Measurements from ENCODE around the gene MCTP2.

The MCTP2 gene

GRCh38 chr15:94300612-94301011 lies 69.3 kb downstream of the MCTP2 start:
- no peak for DNase-seq

DNA sequence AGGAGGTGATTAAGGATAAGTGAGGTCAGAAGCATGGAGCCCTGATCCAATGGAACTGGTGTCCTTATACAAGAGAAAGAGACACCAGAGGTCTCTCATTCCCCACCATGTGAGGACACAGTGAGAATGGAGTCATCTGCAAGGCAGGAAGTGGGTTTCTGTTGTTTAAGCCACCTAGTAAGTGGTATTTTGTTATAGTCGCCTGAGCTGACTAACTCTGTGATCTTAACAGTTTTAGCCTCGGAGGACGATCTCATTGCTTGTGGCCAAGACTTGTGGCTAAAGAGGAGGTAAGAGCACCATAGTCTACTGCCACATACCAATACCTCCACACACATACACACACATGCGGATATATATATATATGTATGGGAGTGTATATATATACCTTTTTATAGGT lies 73.8 kb downstream of the MCTP2 start:
- no peak for DNase-seq

- DNase-seq, result no peak
Observed at GRCh38 chr15:94306700-94307650, 75.6 kb downstream of the MCTP2 start.

- DNase-seq, result no peak
Observed at GRCh38 chr15:94312946-94313345, 81.6 kb downstream of the MCTP2 start.

DNA sequence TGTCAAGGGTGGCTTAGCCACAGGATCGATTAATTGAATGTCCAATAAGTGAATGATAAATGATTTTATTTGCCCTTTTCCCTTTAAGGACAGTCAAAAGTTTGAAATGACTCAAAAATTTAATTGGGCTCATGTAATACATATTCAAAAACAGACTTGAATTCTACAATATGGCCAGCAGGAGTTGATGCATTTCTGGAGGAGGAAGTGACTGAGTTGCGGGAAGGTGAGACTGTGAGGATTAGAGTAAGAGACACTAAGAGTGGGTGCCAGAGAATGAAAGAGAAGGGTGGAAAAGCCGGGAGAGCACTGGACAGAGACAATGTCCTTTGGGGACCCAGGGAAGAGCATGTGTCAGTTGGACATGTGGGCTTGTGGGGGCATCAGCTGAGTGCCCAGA lies 83.3 kb downstream of the MCTP2 start:
- no peak for DNase-seq

GRCh38 chr15:94317211-94317610 lies 85.8 kb downstream of the MCTP2 start:
- DNase-seq, result no peak

DNA sequence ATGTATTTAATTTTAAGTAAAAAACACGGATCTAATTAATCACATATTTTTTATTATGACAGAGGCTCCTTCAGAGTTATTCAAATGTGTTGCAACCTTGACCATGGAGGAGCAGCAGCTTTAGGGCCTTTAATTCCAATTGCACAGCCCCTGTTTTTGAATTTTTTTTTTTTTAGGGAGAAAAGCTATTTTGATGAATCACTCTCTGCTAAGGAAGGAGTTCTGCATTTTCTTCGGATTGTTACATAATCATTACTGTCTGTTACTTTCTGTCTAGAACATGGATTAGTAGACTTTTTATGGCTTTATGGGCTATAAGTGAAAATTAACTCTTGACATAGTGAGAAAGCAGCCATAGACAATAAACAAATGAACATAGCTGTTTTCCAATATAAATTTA lies 90.8 kb downstream of the MCTP2 start:
- DNase-seq, result no peak

DNA sequence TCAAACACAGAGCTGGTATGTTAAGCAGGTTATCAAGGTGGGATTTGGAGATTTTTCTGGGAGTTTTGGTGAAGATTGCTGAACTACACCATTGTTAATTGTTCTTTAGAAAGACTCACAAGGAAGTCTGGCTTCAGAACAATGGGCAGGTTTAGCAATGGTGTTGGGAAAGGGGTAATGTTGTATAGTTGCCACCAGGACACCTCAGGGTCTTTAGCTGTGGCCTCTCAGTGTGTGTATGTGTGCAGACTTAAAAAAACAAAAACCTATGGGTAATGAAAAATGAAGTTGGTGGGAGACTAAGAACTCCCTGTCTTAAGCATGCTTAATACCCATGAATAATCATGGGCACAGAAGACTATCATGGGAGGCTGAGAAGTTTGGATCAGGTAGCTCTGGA lies 91.7 kb downstream of the MCTP2 start:
- DNase-seq, result no peak

DNA sequence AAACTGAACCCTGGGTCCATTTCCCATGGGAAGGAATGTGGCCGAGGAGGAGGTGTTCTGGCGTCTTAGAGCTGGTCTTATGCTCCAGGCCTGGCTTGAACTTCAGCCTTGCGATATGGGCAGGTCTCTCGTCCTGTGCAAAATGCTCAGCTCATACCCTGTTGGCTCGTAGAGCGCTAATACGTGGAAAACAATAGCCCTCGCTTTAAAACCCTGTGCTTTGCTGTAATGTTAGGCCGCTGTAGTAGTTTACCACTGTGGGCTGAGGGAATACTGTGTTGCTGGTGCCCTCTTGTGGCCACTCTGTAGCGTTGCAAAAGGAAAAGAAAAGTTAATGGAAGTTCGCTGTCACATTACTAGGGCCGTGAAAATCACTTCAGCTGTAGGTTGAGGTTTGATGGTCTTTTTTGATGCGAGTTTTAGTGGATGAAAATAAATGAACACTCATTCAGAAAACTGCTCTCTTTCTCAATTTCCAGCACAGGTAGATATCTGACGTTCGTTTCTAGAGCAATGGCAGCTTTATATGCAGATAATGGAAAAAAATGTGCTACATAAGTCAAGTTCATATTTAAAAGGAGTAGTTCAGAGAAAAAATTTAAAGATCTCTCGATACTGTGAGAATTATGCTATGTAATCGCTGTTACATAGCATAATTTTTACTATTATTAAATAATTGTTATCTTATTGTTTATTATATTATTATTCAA lies 92.9 kb downstream of the MCTP2 start:
- DNase-seq, result peak; percentile 2 to 29

DNA sequence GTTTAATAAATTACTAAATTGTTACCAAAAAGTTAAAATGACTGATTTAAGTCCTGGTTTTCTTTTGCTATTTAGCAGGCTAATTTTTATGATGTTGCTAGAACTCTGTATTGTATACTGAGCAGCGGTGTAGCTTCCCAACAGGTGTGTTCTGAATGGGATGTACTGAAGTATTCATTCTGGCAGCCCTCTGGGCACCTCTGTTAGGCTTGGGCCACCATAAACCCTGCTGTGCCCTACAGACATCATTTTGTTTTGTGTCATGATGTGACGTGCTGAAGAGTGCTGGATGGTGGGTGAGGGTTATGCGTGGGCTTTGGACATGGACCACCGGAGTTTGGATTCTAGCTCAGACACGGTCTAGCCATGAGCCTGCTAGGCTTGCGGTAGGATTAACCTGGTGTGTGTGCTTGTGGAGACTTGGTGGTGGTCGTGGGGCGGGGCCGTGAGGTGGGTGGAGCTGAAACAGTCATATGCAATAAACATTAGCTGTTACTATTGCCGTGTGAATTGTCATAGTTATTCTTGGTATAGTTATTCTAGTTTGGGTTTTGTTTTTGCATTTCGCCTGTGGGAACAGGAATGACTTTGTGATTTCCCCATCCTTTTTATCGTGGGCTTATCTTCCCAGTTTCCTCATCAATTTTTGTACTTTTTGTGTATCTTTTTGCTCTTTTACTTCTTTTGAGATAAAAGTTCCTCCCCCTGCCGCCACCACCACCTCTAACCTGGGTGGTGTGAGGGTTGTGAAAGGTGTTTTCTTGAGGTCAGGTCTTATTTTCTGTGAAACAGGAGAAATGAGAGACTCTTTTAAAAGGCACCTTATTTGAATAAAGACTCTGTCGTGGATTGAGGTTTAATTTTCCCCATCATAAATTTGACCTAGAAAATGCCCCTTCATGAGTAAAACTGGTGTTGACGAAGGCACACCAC lies 93.7 kb downstream of the MCTP2 start:
- no peak for DNase-seq

DNA sequence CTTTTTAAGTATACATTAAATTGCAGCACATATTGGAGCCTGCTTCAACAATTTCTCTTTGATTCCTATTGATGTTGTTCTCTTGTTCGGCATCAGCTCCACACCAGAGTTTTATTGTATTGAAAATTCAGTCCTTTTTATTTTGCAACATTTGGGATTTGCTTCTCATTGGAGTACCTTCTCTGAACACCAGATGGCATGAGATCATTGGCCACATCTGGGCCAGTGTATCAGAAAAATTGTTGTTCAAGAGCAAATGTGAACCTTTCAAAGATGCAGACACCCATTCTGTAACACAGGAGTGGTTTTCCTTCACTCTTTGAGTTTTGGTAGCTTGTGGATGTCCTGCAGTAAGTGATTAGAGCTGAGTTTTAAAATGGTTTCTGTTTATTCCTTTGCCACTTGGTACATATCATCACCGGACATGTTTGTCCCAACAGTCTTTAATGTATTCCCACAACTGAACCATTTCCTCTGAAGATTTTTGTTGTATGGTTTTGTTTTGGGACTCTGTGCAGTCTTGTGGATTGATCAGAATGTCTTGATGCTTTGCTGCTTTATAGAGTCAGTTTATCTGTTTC lies 96.1 kb downstream of the MCTP2 start:
- DNase-seq, result peak in 1 of 2 experiments; percentile 1

GRCh38 chr15:94331731-94332130 lies 100.4 kb downstream of the MCTP2 start:
- no peak for DNase-seq

DNA sequence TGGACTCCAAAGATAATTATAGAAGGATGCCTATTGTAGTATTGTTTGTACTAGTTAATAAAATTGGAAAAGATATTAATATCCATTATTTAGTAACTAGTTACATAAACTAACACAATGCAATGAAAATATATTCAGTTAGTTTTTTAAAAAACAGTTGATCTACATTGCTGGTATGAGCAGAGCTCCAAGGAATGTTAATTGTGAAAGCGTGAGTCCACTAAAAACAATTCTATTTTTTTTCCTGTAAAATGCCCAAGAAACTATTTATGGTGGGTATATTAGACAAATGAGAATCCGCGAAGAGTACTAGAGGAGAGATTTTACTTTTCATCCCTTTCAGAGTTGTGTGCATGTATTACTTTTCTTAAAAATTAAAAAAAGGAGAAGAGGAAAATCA lies 104.3 kb downstream of the MCTP2 start:
- DNase-seq, result no peak

- no peak for DNase-seq
Observed at GRCh38 chr15:94336817-94337467, 105.6 kb downstream of the MCTP2 start.

DNA sequence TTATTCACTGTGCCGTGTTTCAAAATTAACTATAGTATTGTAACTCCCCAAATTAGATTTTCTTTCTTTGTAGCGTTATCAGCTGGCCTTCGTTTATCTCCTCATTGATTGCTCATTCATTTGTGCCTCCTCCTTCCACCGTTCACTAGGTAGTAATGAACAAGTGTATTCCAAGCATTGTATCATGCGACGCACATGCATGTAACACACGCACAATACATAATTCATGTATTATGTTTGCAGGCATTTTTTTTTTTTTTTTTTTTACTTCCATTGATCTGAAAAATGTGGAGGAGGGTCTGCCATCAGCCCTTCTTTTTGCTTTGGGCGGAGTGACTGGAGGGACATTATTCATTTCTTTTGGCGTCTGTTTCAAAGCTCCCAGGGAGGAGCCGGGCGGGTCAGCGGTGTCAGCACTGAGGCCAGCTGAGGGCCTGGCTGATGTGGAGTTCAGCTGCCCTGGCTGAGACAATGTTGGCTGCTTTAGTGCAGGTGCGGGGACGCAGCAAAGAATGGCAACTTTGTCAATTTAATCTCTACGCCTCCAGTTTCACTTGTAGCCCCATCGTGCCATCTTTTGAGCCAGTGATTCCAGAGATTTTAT lies 107.0 kb downstream of the MCTP2 start:
- no peak for DNase-seq

DNA sequence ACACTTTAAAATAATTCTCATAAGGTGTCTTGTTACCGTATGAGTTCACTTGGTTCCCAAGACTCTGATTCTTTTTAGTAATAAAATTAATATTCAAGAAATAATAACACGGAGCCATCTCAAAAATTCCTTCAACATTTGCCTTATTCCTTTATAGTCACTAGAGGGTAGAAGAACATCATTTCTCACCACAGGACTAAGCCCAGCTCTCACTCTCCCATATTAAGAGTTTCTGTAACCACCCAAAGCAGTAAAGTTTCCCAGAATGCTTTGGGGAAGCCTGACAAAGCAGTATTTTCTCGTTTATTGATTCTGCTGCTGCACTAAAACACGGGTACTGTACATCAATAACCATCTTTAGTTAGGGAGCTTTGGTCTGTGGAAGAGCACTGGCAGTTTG lies 114.9 kb downstream of the MCTP2 start:
- no peak for DNase-seq

DNA sequence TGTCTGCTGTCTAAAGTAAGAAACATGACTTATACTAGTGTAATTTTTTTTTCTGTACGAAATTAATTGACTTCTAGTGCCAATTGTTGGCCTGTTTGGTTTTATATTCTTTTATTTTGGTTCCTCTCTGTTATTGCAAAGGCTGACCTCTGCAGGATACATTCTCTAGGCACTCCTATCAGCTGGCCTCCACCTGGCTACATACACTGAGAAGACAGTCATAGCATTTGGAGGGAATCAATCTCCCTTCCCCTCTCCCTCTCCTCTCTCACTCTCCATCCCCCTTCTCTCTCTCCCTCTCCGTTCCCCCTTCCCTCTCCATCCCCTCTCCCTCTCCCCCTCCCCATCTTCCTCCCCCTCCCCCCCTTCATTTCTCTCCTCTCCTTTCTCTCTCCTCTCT lies 116.7 kb downstream of the MCTP2 start:
- DNase-seq, result no peak

DNA sequence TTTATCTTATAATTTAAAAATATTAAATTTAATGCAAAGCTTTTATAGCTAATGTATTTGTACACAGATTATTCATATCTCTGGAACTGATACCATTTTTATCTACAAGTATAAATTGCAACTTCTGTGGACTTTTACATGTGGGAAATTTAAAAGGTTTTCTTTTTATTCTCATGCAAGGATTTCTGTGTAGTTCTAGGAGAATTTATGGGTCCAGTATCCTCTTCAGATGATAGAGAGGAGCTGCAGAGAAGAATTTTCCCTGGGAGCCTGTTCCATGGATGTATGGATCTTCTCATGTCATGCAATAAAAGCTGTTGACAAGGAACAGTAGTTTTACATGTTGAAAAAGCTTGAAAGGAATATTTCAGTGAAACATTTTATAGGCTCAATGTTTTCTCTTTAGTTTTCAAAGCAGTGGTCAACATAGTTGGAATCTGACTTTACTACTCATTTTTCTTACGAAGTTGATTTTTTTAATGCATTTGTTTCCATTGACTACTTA lies 119.7 kb downstream of the MCTP2 start:
- DNase-seq, result no peak

GRCh38 chr15:94352636-94353487 lies 121.5 kb downstream of the MCTP2 start:
- no peak for DNase-seq

- no peak for DNase-seq
Observed at GRCh38 chr15:94353488-94353820, 122.1 kb downstream of the MCTP2 start.

- no peak for DNase-seq
Observed at GRCh38 chr15:94354655-94355054, 123.3 kb downstream of the MCTP2 start.
